Measurements from ENCODE around the gene KIF3A. TPM values are rescaled to one million over a fixed set of nuclear protein-coding genes. Genes with fewer than 3 reads are reported as not detected.

KIF3A gene
- total RNA-seq, 1 donor from 2014 or later = 95.8 TPM

- no peak for FAIRE-seq
These were observed 34.2 kb upstream of the KIF3A start for GRCh38 chr5:132771503-132771998.

GRCh38 chr5:132770476-132771159 is 33.3 kb upstream of the KIF3A start:
- DNase-seq (ENCODE audit: low spot score in 2 of 2) = no peak
- no peak for FAIRE-seq

More at GRCh38 chr5:132771503-132771998, 34.2 kb upstream of the KIF3A start:
- DNase-seq (ENCODE audit: low spot score in 2 of 2) = no peak

- no peak for FAIRE-seq
- no peak for DNase-seq (ENCODE audit: low spot score in 2 of 2)
These were observed 31.1 kb upstream of the KIF3A start for GRCh38 chr5:132768485-132768868.

GRCh38 chr5:132767150-132767549 is 29.8 kb upstream of the KIF3A start:
- DNase-seq (ENCODE audit: low spot score in 2 of 2) = no peak
- no peak for FAIRE-seq

- DNase-seq (ENCODE audit: low spot score in 2 of 2) (no peak), FAIRE-seq (no peak)
These were observed 29.4 kb upstream of the KIF3A start for GRCh38 chr5:132766806-132767055.

GRCh38 chr5:132766020-132766805 is 28.9 kb upstream of the KIF3A start:
- no peak for FAIRE-seq
- DNase-seq (ENCODE audit: low spot score in 2 of 2) = no peak

- FAIRE-seq (no peak), DNase-seq (ENCODE audit: low spot score in 2 of 2) (no peak)
These were observed 28.1 kb upstream of the KIF3A start for GRCh38 chr5:132765311-132766019.

GRCh38 chr5:132764671-132765238 is 27.4 kb upstream of the KIF3A start:
- FAIRE-seq (no peak), DNase-seq (ENCODE audit: low spot score in 2 of 2) (no peak)

GRCh38 chr5:132764051-132764450 is 26.7 kb upstream of the KIF3A start:
- no peak for DNase-seq (ENCODE audit: low spot score in 2 of 2)
- no peak for FAIRE-seq

- DNase-seq (ENCODE audit: low spot score in 2 of 2) = no peak
- FAIRE-seq = no peak
These were observed 26.1 kb upstream of the KIF3A start for GRCh38 chr5:132763181-132764036.

GRCh38 chr5:132762246-132763000 is 25.1 kb upstream of the KIF3A start:
- FAIRE-seq (no peak), DNase-seq (ENCODE audit: low spot score in 2 of 2) (no peak)

GRCh38 chr5:132761321-132762240 is 24.2 kb upstream of the KIF3A start:
- DNase-seq (ENCODE audit: low spot score in 2 of 2) (no peak), FAIRE-seq (no peak)

GRCh38 chr5:132760601-132761317 is 23.4 kb upstream of the KIF3A start:
- DNase-seq (ENCODE audit: low spot score in 2 of 2) = no peak
- no peak for FAIRE-seq

- FAIRE-seq (no peak), DNase-seq (ENCODE audit: low spot score in 2 of 2) (no peak)
These were observed 22.7 kb upstream of the KIF3A start for GRCh38 chr5:132760049-132760420.

GRCh38 chr5:132759114-132760048 is 22.0 kb upstream of the KIF3A start:
- DNase-seq (ENCODE audit: low spot score in 2 of 2) (no peak), FAIRE-seq (no peak)

- no peak for DNase-seq (ENCODE audit: low spot score in 2 of 2)
- FAIRE-seq = no peak
These were observed 21.1 kb upstream of the KIF3A start for GRCh38 chr5:132758451-132758850.

- DNase-seq (ENCODE audit: low spot score in 2 of 2) (no peak), FAIRE-seq (no peak)
These were observed 19.2 kb upstream of the KIF3A start for GRCh38 chr5:132756542-132756941.

Measured in frontal cortex (tissue), 4 donors.